H9 (cell line): Measurements from ENCODE around the gene DYNC1I2. TPM values are rescaled to one million over a fixed set of nuclear protein-coding genes. Genes with fewer than 3 reads are reported as not detected.

Experiments
- DNase-seq: peaks from one replicate; pipeline ENCODE4 v3.0.0-alpha.2; 2017
- H2AFZ ChIP-seq: one replicate; pipeline ENCODE4 v1.6.1; 2013; ENCODE audit warnings: mild to moderate bottlenecking, low read length, control low read depth, moderate library complexity
- H2AK5ac ChIP-seq: 2 replicates; pipeline ENCODE4 v1.6.1; 2013; ENCODE audit warnings: low read length, control low read depth, mixed read lengths; ENCODE audit not compliant: insufficient read length
- H2BK120ac ChIP-seq: one replicate; pipeline ENCODE4 v1.6.1; 2013; ENCODE audit warnings: low read depth, mild to moderate bottlenecking, low read length, control low read depth, inconsistent platforms; ENCODE audit not compliant: poor library complexity, severe bottlenecking
- H2BK12ac ChIP-seq: 2 replicates; pipeline ENCODE4 v1.6.1; 2013; ENCODE audit warnings: low read length, control low read depth, mixed read lengths, low read depth; ENCODE audit not compliant: insufficient read length
- H2BK15ac ChIP-seq: 2 replicates; pipeline ENCODE4 v1.6.1; 2013; ENCODE audit warnings: low read depth, low read length, control low read depth
- H2BK20ac ChIP-seq: one replicate; pipeline ENCODE4 v1.6.1; 2013; ENCODE audit warnings: low read depth, mild to moderate bottlenecking, low read length, control low read depth, inconsistent platforms; ENCODE audit not compliant: poor library complexity, severe bottlenecking
- H2BK5ac ChIP-seq: 2 replicates; pipeline ENCODE4 v1.6.1; 2013; ENCODE audit warnings: low read length, control low read depth, mixed read lengths; ENCODE audit not compliant: insufficient read length
- H3K14ac ChIP-seq: 2 replicates; pipeline ENCODE4 v1.6.1; 2013; ENCODE audit warnings: low read length, control low read depth; ENCODE audit not compliant: insufficient read depth
- H3K18ac ChIP-seq: 2 replicates; pipeline ENCODE4 v1.6.1; 2013; ENCODE audit warnings: low read depth, mild to moderate bottlenecking, mixed read lengths, low read length, control low read depth; ENCODE audit not compliant: insufficient read length
- H3K23ac ChIP-seq: 2 replicates; pipeline ENCODE4 v1.6.1; 2013; ENCODE audit warnings: low read length, control low read depth, mixed read lengths, low read depth; ENCODE audit not compliant: insufficient read length
- H3K23me2 ChIP-seq: 2 replicates; pipeline ENCODE4 v1.6.1; 2013; ENCODE audit warnings: low read depth, mild to moderate bottlenecking, mixed read lengths, low read length, control low read depth; ENCODE audit not compliant: insufficient read length, poor library complexity, severe bottlenecking
- H3K27ac ChIP-seq: 2 replicates; pipeline ENCODE4 v1.5.1; 2013; ENCODE audit warnings: low read length, control low read depth, mixed read lengths, low read depth; ENCODE audit not compliant: insufficient read length
- H3K27me3 ChIP-seq: 2 replicates; pipeline ENCODE4 v1.6.1; 2013; ENCODE audit warnings: low read length, control low read depth, inconsistent platforms; ENCODE audit not compliant: insufficient read depth
- H3K4ac ChIP-seq: 2 replicates; pipeline ENCODE4 v1.6.1; 2013; ENCODE audit warnings: low read depth, mild to moderate bottlenecking, control low read depth, inconsistent platforms, low read length, moderate library complexity
- H3K4me1 ChIP-seq: 2 replicates; pipeline ENCODE4 v1.6.1; 2013; ENCODE audit warnings: low read length, control low read depth, inconsistent platforms; ENCODE audit not compliant: insufficient read depth
- H3K4me2 ChIP-seq: 2 replicates; pipeline ENCODE4 v1.6.1; 2013; ENCODE audit warnings: low read length, control low read depth, mixed read lengths; ENCODE audit not compliant: insufficient read length, insufficient read depth
- H3K56ac ChIP-seq: 2 replicates; pipeline ENCODE4 v1.6.1; 2013; ENCODE audit warnings: low read depth, mild to moderate bottlenecking, mixed read lengths, low read length, control low read depth; ENCODE audit not compliant: insufficient read length
- H3K79me1 ChIP-seq: 2 replicates; pipeline ENCODE4 v1.6.1; 2013; ENCODE audit warnings: low read depth, mild to moderate bottlenecking, moderate library complexity, low read length, control low read depth, inconsistent platforms; ENCODE audit not compliant: insufficient read depth, poor library complexity, severe bottlenecking
- H3K79me2 ChIP-seq: 2 replicates; pipeline ENCODE4 v1.6.1; 2013; ENCODE audit warnings: low read length, control low read depth, inconsistent platforms; ENCODE audit not compliant: insufficient read depth
- H3K9ac ChIP-seq: 2 replicates; pipeline ENCODE4 v1.6.1; 2013; ENCODE audit warnings: low read length, control low read depth, mixed read lengths; ENCODE audit not compliant: insufficient read length; ENCODE audit errors: extremely low read depth
- H3K9me3 ChIP-seq: one replicate; pipeline ENCODE4 v1.6.1; 2013; ENCODE audit warnings: low read depth, low read length, inconsistent platforms; ENCODE audit not compliant: control insufficient read depth
- H3T11ph ChIP-seq: one replicate; pipeline ENCODE4 v1.6.1; 2013; ENCODE audit warnings: mild to moderate bottlenecking, low read length, control low read depth, inconsistent platforms
- H4K20me1 ChIP-seq: one replicate; pipeline ENCODE4 v1.6.1; 2013; ENCODE audit not compliant: control insufficient read depth, insufficient read length, insufficient read depth
- H4K5ac ChIP-seq: 2 replicates; pipeline ENCODE4 v1.6.1; 2013; ENCODE audit warnings: low read depth, mild to moderate bottlenecking, mixed read lengths, low read length, control low read depth; ENCODE audit not compliant: insufficient read length
- H4K8ac ChIP-seq: replicated peaks from 2 replicates; pipeline ENCODE4 v1.6.1; 2013; ENCODE audit warnings: low read length, control low read depth, mixed read lengths, low read depth; ENCODE audit not compliant: insufficient read length
- H4K91ac ChIP-seq: 2 replicates; pipeline ENCODE4 v1.6.1; 2013; ENCODE audit warnings: low read depth, mild to moderate bottlenecking, moderate library complexity, mixed read lengths, low read length, control low read depth; ENCODE audit not compliant: insufficient read length
- H3K27ac Mint-ChIP-seq, 3 experiments: 2 replicates in 2 of 3; 3 replicates in 1 of 3; pipeline ENCODE4 v1.8.0; 2020 to 2021; ENCODE audit warnings: mixed read lengths in 3 of 3, mild to moderate bottlenecking in 1 of 3, moderate library complexity in 1 of 3
- H3K27me3 Mint-ChIP-seq: 2 replicates; pipeline ENCODE4 v1.8.0; 2021; ENCODE audit warnings: low read depth, mild to moderate bottlenecking, moderate library complexity, mixed read lengths
- H3K36me3 Mint-ChIP-seq, 3 experiments: 2 replicates in 2 of 3; 3 replicates in 1 of 3; pipeline ENCODE4 v1.8.0; 2020 to 2021; ENCODE audit warnings: low read depth in 3 of 3, mixed read lengths in 3 of 3; ENCODE audit not compliant: insufficient read depth in 1 of 3
- H3K4me1 Mint-ChIP-seq, 2 experiments: 2 replicates each; pipeline ENCODE4 v1.8.0; 2020; ENCODE audit warnings: mixed read lengths in 2 of 2
- H3K4me3 Mint-ChIP-seq, 2 experiments: 2 replicates in 1 of 2; 3 replicates in 1 of 2; pipeline ENCODE4 v1.8.0; 2020 to 2021; ENCODE audit warnings: mild to moderate bottlenecking in 2 of 2, mixed read lengths in 2 of 2, moderate library complexity in 1 of 2
- H3K9me3 Mint-ChIP-seq, 2 experiments: 2 replicates in 1 of 2; 3 replicates in 1 of 2; pipeline ENCODE4 v1.8.0; 2020; ENCODE audit warnings: mild to moderate bottlenecking in 2 of 2, mixed read lengths in 2 of 2, moderate library complexity in 1 of 2
- CTCF ChIP-seq: fragments of 200-600 bp; sonication (generic); conservative IDR thresholded peaks from 3 replicates; pipeline ENCODE4 v1.8.0; 2021; ENCODE audit warnings: antibody characterized with exemption, mild to moderate bottlenecking
- WGBS: extraction: QIAGEN DNeasy Blood & Tissue Kit; methylation state at CpG from one replicate; pipeline ENCODE4 v1.1.7; 2013; ENCODE audit warnings: missing lambda C conversion rate, low lambda C conversion rate, mixed read lengths; ENCODE audit not compliant: insufficient read length; ENCODE audit errors: extremely low coverage; 5-methylcytosine and 5-hydroxymethylcytosine counted together
- total RNA-seq: library from RNA; stranded (reverse); gene quantifications from 2 replicates; pipeline ENCODE4 v1.2.1, GENCODE V29; 2021

Gene DYNC1I2
- total RNA-seq, 1 experiment from 2014 or later: 73.4 TPM

- Histone ChIP-seq H3K18ac (no peak overlapping the region), H3K27ac (no peak overlapping the region), H3K9me3 (no peaks in the 10 kb centered on the region), H2AFZ (no peak overlapping the region), H2BK12ac (no peak overlapping the region), H3K14ac (no peak overlapping the region), H3K27me3 (no peaks in the 10 kb centered on the region), H4K91ac (no peak overlapping the region), H3K23me2 (no peaks in the 10 kb centered on the region), H4K20me1 (no peaks in the 10 kb centered on the region), H4K8ac (no peak overlapping the region), H3K9ac (no peak overlapping the region), H2AK5ac (no peak overlapping the region), H3K4me2 (no peak overlapping the region), H4K5ac (no peak overlapping the region), H2BK15ac (no peak overlapping the region), H2BK20ac (no peak overlapping the region), H2BK5ac (no peak overlapping the region), H3K23ac (no peak overlapping the region), H3K4ac (no peak overlapping the region), H3K4me1 (no peaks in the 10 kb centered on the region), H3K56ac (no peak overlapping the region), H3T11ph (no peak overlapping the region), H2BK120ac (no peak overlapping the region), H3K79me1 (no peaks in the 10 kb centered on the region), H3K79me2 (no peaks in the 10 kb centered on the region)
- Mint-ChIP-seq H3K9me3 (no peaks in the 10 kb centered on the region), H3K27me3 (no peaks in the 10 kb centered on the region), H3K27ac (peak overlapping the region in 1 of 3 experiments; percentile 7; a peak in 2 of 7 replicates), H3K4me3 (no peak overlapping the region), H3K4me1 (0 out of 4 replicates have a peak, but pooled peaks cover 0 to 2% of the 10 kb centered on the region in 2 experiments), H3K36me3 (peaks cover 0 to 9% (median 0%) of the 10 kb centered on the region in 3 experiments; a peak in 2 of 7 replicates)
- no CpG with 5 or more reads among the region's 1 CpG for WGBS
- no peak for DNase-seq
- no peak for TF ChIP-seq CTCF
Measured at GRCh38 chr2:171707752-171708151, 20.5 kb downstream of the DYNC1I2 start.
